Choroid plexus epithelial cell (primary cell): ENCODE measurements around the gene MLC1.

ENCODE experiments used
- DNase-seq: peaks from one replicate; pipeline ENCODE4 v3.0.0-alpha.2; 2010; ENCODE audit warnings: low read depth
- H3K4me3 ChIP-seq: 2 replicates; pipeline ENCODE4 v1.5.1; 2011; ENCODE audit warnings: low read depth, mild to moderate bottlenecking, control low read depth, low read length, moderate library complexity
- CTCF ChIP-seq: conservative IDR thresholded peaks from 2 replicates; pipeline ENCODE4 v1.5.1; 2011; ENCODE audit warnings: low read depth, mild to moderate bottlenecking, control low read depth, inconsistent platforms, low read length, moderate library complexity

Gene MLC1

GRCh38 chr22:50044485-50045118 is 40.6 kb downstream of the MLC1 start:
- no peak for TF ChIP-seq CTCF
- no peak overlapping the region for H3K4me3 ChIP-seq
- DNase-seq, result no peak

GRCh38 chr22:50041361-50042065 is 43.7 kb downstream of the MLC1 start:
- DNase-seq, result no peak
- no peak for TF ChIP-seq CTCF
- no peak overlapping the region for H3K4me3 ChIP-seq

- no peak for DNase-seq
- no peak for TF ChIP-seq CTCF
- no peak overlapping the region for H3K4me3 ChIP-seq
These were observed 44.5 kb downstream of the MLC1 start for GRCh38 chr22:50040717-50041116.

GRCh38 chr22:50039669-50040443 is 45.4 kb downstream of the MLC1 start:
- H3K4me3 ChIP-seq, result no peak overlapping the region
- no peak for TF ChIP-seq CTCF
- DNase-seq, result no peak

- H3K4me3 ChIP-seq, result no peak overlapping the region
- no peak for DNase-seq
- no peak for TF ChIP-seq CTCF
These were observed 49.1 kb downstream of the MLC1 start for GRCh38 chr22:50035976-50036724.

GRCh38 chr22:50035131-50035881 is 49.9 kb downstream of the MLC1 start:
- no peak for DNase-seq
- no peak for TF ChIP-seq CTCF
- no peak overlapping the region for H3K4me3 ChIP-seq
